ENCODE measurements around the gene OXSR1.

Gene OXSR1

DNA sequence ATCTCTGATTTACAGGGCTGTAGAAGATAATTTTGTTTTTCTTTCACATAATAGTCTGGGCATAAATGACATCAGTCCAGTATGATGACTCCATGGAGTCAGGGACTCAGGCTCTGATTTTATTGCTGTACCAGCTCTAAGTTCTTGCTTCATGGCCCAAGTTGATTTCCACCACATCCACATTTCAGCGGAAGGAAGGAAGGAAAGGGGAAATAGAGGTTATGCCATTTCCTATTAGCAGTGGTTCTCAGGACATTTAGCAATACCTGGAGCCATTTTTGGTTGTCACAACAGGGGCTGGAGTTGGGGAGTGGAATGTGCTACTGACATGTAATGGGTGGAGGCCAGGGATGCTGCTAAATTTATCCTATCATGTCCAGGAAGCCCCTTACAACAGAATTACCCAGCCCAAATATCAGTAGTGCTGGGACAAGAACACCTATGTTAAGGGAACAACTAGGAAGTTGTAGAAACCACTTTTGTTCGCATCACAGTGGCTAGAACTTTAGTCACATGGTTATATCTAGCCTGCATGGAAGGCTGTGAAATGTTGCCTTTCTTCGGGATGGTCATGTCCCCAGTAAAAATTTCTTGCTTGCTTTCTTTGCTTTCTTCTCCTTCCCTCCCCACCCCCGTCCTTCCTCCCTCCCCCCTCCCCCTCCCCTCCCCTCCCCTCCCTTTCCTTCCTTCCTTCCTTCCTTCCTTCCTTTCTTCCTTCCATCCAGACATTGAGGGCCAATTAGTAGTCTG is 42.1 kb downstream of the OXSR1 start:
- H3K9ac ChIP-seq (ENCODE audit: low read length) = no peak overlapping the region
- H3K4me1 ChIP-seq (ENCODE audit: control insufficient read depth, insufficient read depth, low read length) = no peaks in the 10 kb centered on the region
- H3K36me3 ChIP-seq (ENCODE audit: control insufficient read depth, insufficient read depth, low read length) = no peaks in the 10 kb centered on the region
- no peak overlapping the region for H3K27ac ChIP-seq (ENCODE audit: low read depth, low read length)
- H3K27me3 ChIP-seq (ENCODE audit: control insufficient read depth, insufficient read depth, low read length) = no peaks in the 10 kb centered on the region
- H3K4me3 ChIP-seq (ENCODE audit: low read length) = no peak overlapping the region

GRCh38 chr3:38210141-38210757 is 44.9 kb downstream of the OXSR1 start:
- H3K27ac ChIP-seq (ENCODE audit: low read depth, low read length) = no peak overlapping the region
- H3K4me3 ChIP-seq (ENCODE audit: low read length) = no peak overlapping the region
- H3K4me1 ChIP-seq (ENCODE audit: control insufficient read depth, insufficient read depth, low read length) = no peaks in the 10 kb centered on the region
- H3K9ac ChIP-seq (ENCODE audit: low read length) = no peak overlapping the region
- H3K27me3 ChIP-seq (ENCODE audit: control insufficient read depth, insufficient read depth, low read length) = no peaks in the 10 kb centered on the region
- no peaks in the 10 kb centered on the region for H3K36me3 ChIP-seq (ENCODE audit: control insufficient read depth, insufficient read depth, low read length)

DNA sequence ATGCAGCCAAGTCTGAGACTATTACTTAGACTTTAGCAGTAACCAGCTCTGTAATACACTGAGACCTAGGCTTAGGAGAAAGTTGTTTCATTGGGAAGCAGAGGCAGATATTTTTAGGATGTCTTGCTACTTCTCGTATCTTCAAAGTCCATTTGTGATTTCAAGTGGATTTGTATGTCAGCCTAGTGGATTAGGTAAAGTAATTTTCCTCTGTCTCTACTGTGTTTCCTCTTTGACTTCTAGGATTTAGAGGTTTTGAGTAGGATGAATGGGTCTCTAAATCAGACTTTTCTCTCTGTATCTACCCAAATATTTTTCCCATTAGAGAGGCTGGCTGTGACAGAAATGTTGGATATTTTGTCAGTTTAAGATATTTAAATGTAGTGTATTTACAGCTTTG is 46.8 kb downstream of the OXSR1 start:
- no peaks in the 10 kb centered on the region for H3K4me1 ChIP-seq (ENCODE audit: control insufficient read depth, insufficient read depth, low read length)
- H3K9ac ChIP-seq (ENCODE audit: low read length) = no peak overlapping the region

GRCh38 chr3:38214560-38214959 is 49.2 kb downstream of the OXSR1 start:
- Histone ChIP-seq H3K36me3 (ENCODE audit: control insufficient read depth, insufficient read depth, low read length) (no peaks in the 10 kb centered on the region), H3K4me3 (ENCODE audit: low read length) (no peak overlapping the region), H3K27me3 (ENCODE audit: control insufficient read depth, insufficient read depth, low read length) (no peaks in the 10 kb centered on the region), H3K4me1 (ENCODE audit: control insufficient read depth, insufficient read depth, low read length) (no peaks in the 10 kb centered on the region), H3K27ac (ENCODE audit: low read depth, low read length) (no peak overlapping the region), H3K9ac (ENCODE audit: low read length) (no peak overlapping the region)

More for the DNA sequence above, 46.8 kb downstream of the OXSR1 start:
- Histone ChIP-seq H3K27me3 (ENCODE audit: control insufficient read depth, insufficient read depth, low read length) (no peaks in the 10 kb centered on the region), H3K27ac (ENCODE audit: low read depth, low read length) (no peak overlapping the region), H3K4me3 (ENCODE audit: low read length) (no peak overlapping the region), H3K36me3 (ENCODE audit: control insufficient read depth, insufficient read depth, low read length) (no peaks in the 10 kb centered on the region)

DNA sequence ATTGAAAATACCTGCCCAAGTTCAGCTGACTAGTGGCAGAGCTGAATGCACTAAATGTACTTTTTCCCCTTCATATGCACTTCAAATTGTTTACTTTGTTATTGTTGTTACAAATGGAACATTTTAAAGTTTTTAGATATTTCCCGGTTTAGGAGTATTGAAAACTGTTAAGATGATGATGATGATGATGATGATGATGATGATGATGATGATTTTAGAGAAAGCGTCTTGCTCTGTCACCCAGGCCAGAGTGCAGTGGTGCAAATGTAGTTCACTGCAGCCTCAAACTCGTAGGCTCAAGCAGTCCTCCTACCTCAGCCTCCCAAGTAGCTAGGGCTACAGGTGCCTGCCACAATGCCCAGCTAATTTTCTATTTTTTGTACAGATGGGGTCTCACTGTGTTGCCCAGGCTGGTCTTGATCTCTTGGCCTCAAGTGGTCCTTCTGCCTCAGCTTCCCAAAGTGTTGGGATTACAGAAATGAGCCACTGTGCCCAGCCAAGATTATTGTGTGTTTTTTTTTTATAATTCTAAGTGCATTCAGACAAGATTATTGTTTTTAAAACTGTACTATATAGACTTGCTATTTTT is 54.4 kb downstream of the OXSR1 start:
- Histone ChIP-seq H3K9ac (ENCODE audit: low read length) (no peak overlapping the region), H3K36me3 (ENCODE audit: control insufficient read depth, insufficient read depth, low read length) (peaks cover 4% of the 10 kb centered on the region), H3K4me1 (ENCODE audit: control insufficient read depth, insufficient read depth, low read length) (no peaks in the 10 kb centered on the region), H3K27me3 (ENCODE audit: control insufficient read depth, insufficient read depth, low read length) (no peaks in the 10 kb centered on the region), H3K27ac (ENCODE audit: low read depth, low read length) (no peak overlapping the region), H3K4me3 (ENCODE audit: low read length) (no peak overlapping the region)

- Histone ChIP-seq H3K9ac (ENCODE audit: low read length) (no peak overlapping the region), H3K4me1 (ENCODE audit: control insufficient read depth, insufficient read depth, low read length) (no peaks in the 10 kb centered on the region), H3K27ac (ENCODE audit: low read depth, low read length) (no peak overlapping the region), H3K36me3 (ENCODE audit: control insufficient read depth, insufficient read depth, low read length) (peaks cover 4% of the 10 kb centered on the region), H3K4me3 (ENCODE audit: low read length) (no peak overlapping the region), H3K27me3 (ENCODE audit: control insufficient read depth, insufficient read depth, low read length) (no peaks in the 10 kb centered on the region)
These were observed 55.7 kb downstream of the OXSR1 start for GRCh38 chr3:38221005-38221404.

DNA sequence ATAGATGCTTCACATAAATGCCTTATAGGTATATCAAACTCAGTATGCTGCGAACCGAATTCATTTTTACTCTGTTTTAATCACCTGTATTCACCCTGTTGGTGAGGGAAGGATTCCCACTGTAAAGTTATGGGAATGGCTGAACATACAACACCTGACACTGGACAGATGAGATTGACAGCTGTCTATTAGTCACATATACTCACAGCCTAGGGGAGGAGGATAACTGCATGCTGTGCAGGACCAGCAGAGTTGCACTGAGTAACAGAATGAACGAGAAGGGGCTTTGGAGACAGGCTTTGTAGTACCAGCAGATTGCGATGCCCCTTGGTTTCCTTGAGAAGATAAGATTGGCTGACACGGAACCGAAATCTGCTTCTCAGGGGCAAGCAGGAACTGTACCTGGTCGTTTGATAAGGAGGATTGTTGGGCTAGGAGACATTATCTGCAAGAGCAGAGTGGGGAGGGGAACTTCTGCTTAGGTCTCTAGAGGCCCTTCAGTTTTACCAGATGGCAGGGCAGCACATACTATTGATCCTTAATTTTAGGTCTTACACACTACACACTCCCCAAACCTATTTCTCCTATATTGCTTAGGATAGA is 56.8 kb downstream of the OXSR1 start:
- Histone ChIP-seq H3K27me3 (ENCODE audit: control insufficient read depth, insufficient read depth, low read length) (no peaks in the 10 kb centered on the region), H3K36me3 (ENCODE audit: control insufficient read depth, insufficient read depth, low read length) (peaks cover 4% of the 10 kb centered on the region)

GRCh38 chr3:38224357-38224756 is 59.0 kb downstream of the OXSR1 start:
- H3K36me3 ChIP-seq (ENCODE audit: control insufficient read depth, insufficient read depth, low read length) = peaks cover 6% of the 10 kb centered on the region
- H3K4me3 ChIP-seq (ENCODE audit: low read length) = no peak overlapping the region
- no peak overlapping the region for H3K9ac ChIP-seq (ENCODE audit: low read length)
- no peak overlapping the region for H3K27ac ChIP-seq (ENCODE audit: low read depth, low read length)
- H3K4me1 ChIP-seq (ENCODE audit: control insufficient read depth, insufficient read depth, low read length) = no peaks in the 10 kb centered on the region
- no peaks in the 10 kb centered on the region for H3K27me3 ChIP-seq (ENCODE audit: control insufficient read depth, insufficient read depth, low read length)

More for the DNA sequence above, 56.8 kb downstream of the OXSR1 start:
- H3K4me1 ChIP-seq (ENCODE audit: control insufficient read depth, insufficient read depth, low read length) = no peaks in the 10 kb centered on the region
- H3K4me3 ChIP-seq (ENCODE audit: low read length) = no peak overlapping the region
- H3K27ac ChIP-seq (ENCODE audit: low read depth, low read length) = no peak overlapping the region
- H3K9ac ChIP-seq (ENCODE audit: low read length) = no peak overlapping the region

- Histone ChIP-seq H3K9ac (ENCODE audit: low read length) (no peak overlapping the region), H3K4me3 (ENCODE audit: low read length) (no peak overlapping the region), H3K27me3 (ENCODE audit: control insufficient read depth, insufficient read depth, low read length) (no peaks in the 10 kb centered on the region), H3K4me1 (ENCODE audit: control insufficient read depth, insufficient read depth, low read length) (no peaks in the 10 kb centered on the region), H3K27ac (ENCODE audit: low read depth, low read length) (no peak overlapping the region), H3K36me3 (ENCODE audit: control insufficient read depth, insufficient read depth, low read length) (peaks cover 6% of the 10 kb centered on the region)
These were observed 60.9 kb downstream of the OXSR1 start for GRCh38 chr3:38226273-38226672.

DNA sequence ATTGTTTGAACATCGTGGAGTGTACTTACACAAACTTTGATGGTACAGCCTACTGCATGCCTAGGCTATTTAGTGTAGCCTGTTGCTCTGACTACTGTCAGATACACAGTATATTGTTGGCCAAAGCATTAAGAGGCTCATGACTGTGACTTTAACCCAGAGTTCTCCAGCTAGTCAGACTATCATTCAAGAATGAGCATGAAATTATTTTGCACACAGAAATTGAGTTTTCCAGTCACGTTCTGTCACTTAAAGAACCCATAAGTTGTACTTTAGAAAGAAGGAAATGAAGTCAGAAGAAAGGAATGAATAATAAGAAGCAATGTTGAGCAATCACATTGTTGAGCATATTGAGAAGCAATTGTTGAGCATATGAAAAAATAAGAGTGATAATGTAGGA is 62.7 kb downstream of the OXSR1 start:
- H3K27ac ChIP-seq (ENCODE audit: low read depth, low read length) = no peak overlapping the region

GRCh38 chr3:38229036-38229435 is 63.7 kb downstream of the OXSR1 start:
- Histone ChIP-seq H3K4me3 (ENCODE audit: low read length) (no peak overlapping the region), H3K36me3 (ENCODE audit: control insufficient read depth, insufficient read depth, low read length) (peaks cover 4% of the 10 kb centered on the region), H3K27ac (ENCODE audit: low read depth, low read length) (no peak overlapping the region)

More for the DNA sequence above, 62.7 kb downstream of the OXSR1 start:
- Histone ChIP-seq H3K4me3 (ENCODE audit: low read length) (no peak overlapping the region), H3K36me3 (ENCODE audit: control insufficient read depth, insufficient read depth, low read length) (peaks cover 6% of the 10 kb centered on the region), H3K27me3 (ENCODE audit: control insufficient read depth, insufficient read depth, low read length) (no peaks in the 10 kb centered on the region), H3K4me1 (ENCODE audit: control insufficient read depth, insufficient read depth, low read length) (no peaks in the 10 kb centered on the region), H3K9ac (ENCODE audit: low read length) (no peak overlapping the region)

GRCh38 chr3:38232701-38233100 is 67.4 kb downstream of the OXSR1 start:
- H3K9ac ChIP-seq (ENCODE audit: low read length) = no peak overlapping the region
- H3K27me3 ChIP-seq (ENCODE audit: control insufficient read depth, insufficient read depth, low read length) = no peaks in the 10 kb centered on the region
- no peak overlapping the region for H3K27ac ChIP-seq (ENCODE audit: low read depth, low read length)
- H3K4me3 ChIP-seq (ENCODE audit: low read length) = no peak overlapping the region
- peaks cover 8% of the 10 kb centered on the region for H3K36me3 ChIP-seq (ENCODE audit: control insufficient read depth, insufficient read depth, low read length)
- H3K4me1 ChIP-seq (ENCODE audit: control insufficient read depth, insufficient read depth, low read length) = no peaks in the 10 kb centered on the region

More at GRCh38 chr3:38229036-38229435, 63.7 kb downstream of the OXSR1 start:
- H3K9ac ChIP-seq (ENCODE audit: low read length) = no peak overlapping the region
- no peaks in the 10 kb centered on the region for H3K27me3 ChIP-seq (ENCODE audit: control insufficient read depth, insufficient read depth, low read length)
- no peaks in the 10 kb centered on the region for H3K4me1 ChIP-seq (ENCODE audit: control insufficient read depth, insufficient read depth, low read length)
